Measurements from ENCODE around the gene CRYGA. TPM values are rescaled to one million over a fixed set of nuclear protein-coding genes. Genes with fewer than 3 reads are reported as not detected.

Gene CRYGA
- total RNA-seq, 1 experiment from 2014 or later, result not detected

GRCh38 chr2:208136716-208137094 is 26.7 kb downstream of the CRYGA start:
- CTCF ChIA-PET, result no interaction called here
- DNase-seq (ENCODE audit: unreplicated experiment), result no peak
- Mint-ChIP-seq H3K9me3 (ENCODE audit: unreplicated experiment) (peaks cover 11% of the 10 kb centered on the region), H3K27ac (ENCODE audit: low read depth, unreplicated experiment) (no peak overlapping the region), H3K27me3 (ENCODE audit: insufficient read depth, unreplicated experiment) (no peaks in the 10 kb centered on the region), H3K4me1 (ENCODE audit: insufficient read depth, unreplicated experiment) (peaks cover under 1% of the 10 kb centered on the region), H3K4me3 (ENCODE audit: unreplicated experiment) (no peak overlapping the region), H3K36me3 (ENCODE audit: insufficient read depth, unreplicated experiment) (no peaks in the 10 kb centered on the region)
- no TSS peak for BruUV-seq (replicated peaks)
- TF ChIP-seq CTCF (IDR thresholded peaks at IDR 0.05; ENCODE audit: unreplicated experiment), result no peak
- POLR2A ChIA-PET, result no interaction called here
- intact Hi-C loops (cut with micrococcal nuclease), result no loop called here

- intact Hi-C loops (cut with micrococcal nuclease), result no loop called here
- ChIA-PET POLR2A (no interaction called here), CTCF (interaction anchor here (0.6 to 0.7 kb wide), 2 partner anchors 8 to 120 kb away, joined by 3 read pairs; no protein-coding TSS in a partner anchor)
- Mint-ChIP-seq H3K27me3 (ENCODE audit: insufficient read depth, unreplicated experiment) (no peaks in the 10 kb centered on the region), H3K27ac (ENCODE audit: low read depth, unreplicated experiment) (no peak overlapping the region), H3K4me1 (ENCODE audit: insufficient read depth, unreplicated experiment) (peaks cover 1% of the 10 kb centered on the region), H3K4me3 (ENCODE audit: unreplicated experiment) (no peak overlapping the region), H3K9me3 (ENCODE audit: unreplicated experiment) (peaks cover 11% of the 10 kb centered on the region), H3K36me3 (ENCODE audit: insufficient read depth, unreplicated experiment) (no peaks in the 10 kb centered on the region)
- no peak for TF ChIP-seq CTCF (IDR thresholded peaks at IDR 0.05; ENCODE audit: unreplicated experiment)
- BruUV-seq (replicated peaks), result no TSS peak
- DNase-seq (ENCODE audit: unreplicated experiment), result no peak
Measured at GRCh38 chr2:208135794-208136715, 27.3 kb downstream of the CRYGA start.

GRCh38 chr2:208134928-208135586 is 28.3 kb downstream of the CRYGA start:
- POLR2A ChIA-PET, result no interaction called here
- Mint-ChIP-seq H3K27ac (ENCODE audit: low read depth, unreplicated experiment) (no peak overlapping the region), H3K27me3 (ENCODE audit: insufficient read depth, unreplicated experiment) (no peaks in the 10 kb centered on the region), H3K9me3 (ENCODE audit: unreplicated experiment) (peaks cover 11% of the 10 kb centered on the region), H3K4me3 (ENCODE audit: unreplicated experiment) (no peak overlapping the region), H3K4me1 (ENCODE audit: insufficient read depth, unreplicated experiment) (peaks cover 11% of the 10 kb centered on the region), H3K36me3 (ENCODE audit: insufficient read depth, unreplicated experiment) (no peaks in the 10 kb centered on the region)
- no TSS peak for BruUV-seq (replicated peaks)
- no peak for TF ChIP-seq CTCF (IDR thresholded peaks at IDR 0.05; ENCODE audit: unreplicated experiment)
- intact Hi-C loops (cut with micrococcal nuclease), result no loop called here
- CTCF ChIA-PET, result interaction anchor here (0.6 to 0.7 kb wide), 3 partner anchors 24 to 133 kb away, joined by 3 read pairs; no protein-coding TSS in a partner anchor
- no peak for DNase-seq (ENCODE audit: unreplicated experiment)

GRCh38 chr2:208130712-208131110 is 32.7 kb downstream of the CRYGA start:
- Mint-ChIP-seq H3K27ac (ENCODE audit: low read depth, unreplicated experiment) (peak overlapping the region; percentile 22), H3K9me3 (ENCODE audit: unreplicated experiment) (no peaks in the 10 kb centered on the region), H3K4me1 (ENCODE audit: insufficient read depth, unreplicated experiment) (peaks cover 16% of the 10 kb centered on the region), H3K4me3 (ENCODE audit: unreplicated experiment) (no peak overlapping the region), H3K36me3 (ENCODE audit: insufficient read depth, unreplicated experiment) (no peaks in the 10 kb centered on the region), H3K27me3 (ENCODE audit: insufficient read depth, unreplicated experiment) (no peaks in the 10 kb centered on the region)
- TF ChIP-seq CTCF (IDR thresholded peaks at IDR 0.05; ENCODE audit: unreplicated experiment), result no peak
- ChIA-PET CTCF (interaction anchor here (0.5 to 2.1 kb wide), 3 partner anchors 11 to 47 kb away, joined by 4 to 9 read pairs (median 5); no protein-coding TSS in a partner anchor), POLR2A (interaction anchor here (0.7 kb wide), 2 partner anchors 23 to 1800 kb away, joined by 3 read pairs; no protein-coding TSS in a partner anchor)
- DNase-seq (ENCODE audit: unreplicated experiment), result no peak
- intact Hi-C loops (cut with micrococcal nuclease), result no loop called here
- BruUV-seq (replicated peaks), result no TSS peak

All from MCF 10A (cell line).